GM23338 (cell line): ENCODE measurements around the gene CCNG1. TPM values are rescaled to one million over a fixed set of nuclear protein-coding genes. Genes with fewer than 3 reads are reported as not detected.

ENCODE experiments used
- CREB1 ChIP-seq: fragments of 250-450 bp; sonication (Bioruptor Pico); IDR thresholded peaks from 2 replicates; pipeline ENCODE4 v1.5.0; 2020; ENCODE audit warnings: low read depth, mild to moderate bottlenecking, moderate library complexity
- EZH2phosphoT487 ChIP-seq: fragments of 200-600 bp; sonication (generic); IDR thresholded peaks from one replicate; pipeline ENCODE4 v1.8.1; 2018; ENCODE audit warnings: antibody characterized with exemption; ENCODE audit not compliant: unreplicated experiment
- STAT1 ChIP-seq: IDR thresholded peaks from one replicate; pipeline ENCODE4 v1.6.1; 2016; ENCODE audit warnings: antibody characterized with exemption; ENCODE audit not compliant: unreplicated experiment
- polyA plus RNA-seq: library from polyadenylated mRNA; unstranded; fragments of >200 nt; fragmentation: Nextera tagmentation; extraction: Ambion mirVana; gene quantifications from 2 replicates; pipeline ENCODE4 v1.2.1, GENCODE V29; 2016
- small RNA-seq: library from RNA; depleted of rRNA; stranded (forward); fragments of <200 nt; gene quantifications from one replicate; pipeline ENCODE3, GENCODE V24; 2014; ENCODE audit warnings: low replicate concordance
- total RNA-seq: library from RNA; depleted of rRNA; stranded (reverse); fragments of >200 nt; shearing (Covaris generic); gene quantifications from 2 replicates; pipeline ENCODE4 v1.2.3, GENCODE V29; 2014; rRNA removed
- TF ChIP-seq, protein P1 (sequence below), 2 experiments: fragments of 200-600 bp in 1 of 2; sonication (generic) in 1 of 2; conservative IDR thresholded peaks; 2 replicates each; pipeline versions ENCODE4 v1.5.1 to v1.6.1; 2016 to 2017; ENCODE audit warnings: antibody characterized with exemption in 2 of 2, low read depth in 2 of 2, mild to moderate bottlenecking in 2 of 2, moderate library complexity in 1 of 2
- TF ChIP-seq, protein P2 (sequence below): IDR thresholded peaks from one replicate; pipeline ENCODE4 v1.6.1; 2018; ENCODE audit warnings: antibody characterized with exemption; ENCODE audit not compliant: unreplicated experiment
- TF ChIP-seq, protein P3 (sequence below): IDR thresholded peaks from 2 replicates; pipeline ENCODE4 v1.6.1; 2016; ENCODE audit warnings: antibody characterized with exemption

CCNG1 gene
- total and polyA plus RNA-seq, 2 experiments from 2014 or later: 431 to 496 TPM

DNA sequence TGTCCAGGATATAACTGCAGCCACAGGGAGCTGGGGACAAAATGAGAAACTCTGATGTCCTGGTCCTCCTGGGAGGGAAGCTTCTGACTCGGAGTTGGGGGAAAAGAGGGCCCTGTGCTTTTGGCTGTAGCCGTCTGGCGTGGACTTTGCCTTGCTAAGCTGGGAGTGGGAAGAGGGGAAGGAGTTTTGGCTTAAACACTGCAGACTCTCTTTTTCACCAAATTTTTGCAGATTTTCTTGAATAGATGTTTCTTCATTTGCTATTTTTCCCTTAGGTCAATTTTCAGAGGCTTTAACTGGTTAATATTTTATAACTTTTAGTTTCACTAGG lies 52.3 kb downstream of the CCNG1 start (continued):
- TF ChIP-seq, protein P1, sequence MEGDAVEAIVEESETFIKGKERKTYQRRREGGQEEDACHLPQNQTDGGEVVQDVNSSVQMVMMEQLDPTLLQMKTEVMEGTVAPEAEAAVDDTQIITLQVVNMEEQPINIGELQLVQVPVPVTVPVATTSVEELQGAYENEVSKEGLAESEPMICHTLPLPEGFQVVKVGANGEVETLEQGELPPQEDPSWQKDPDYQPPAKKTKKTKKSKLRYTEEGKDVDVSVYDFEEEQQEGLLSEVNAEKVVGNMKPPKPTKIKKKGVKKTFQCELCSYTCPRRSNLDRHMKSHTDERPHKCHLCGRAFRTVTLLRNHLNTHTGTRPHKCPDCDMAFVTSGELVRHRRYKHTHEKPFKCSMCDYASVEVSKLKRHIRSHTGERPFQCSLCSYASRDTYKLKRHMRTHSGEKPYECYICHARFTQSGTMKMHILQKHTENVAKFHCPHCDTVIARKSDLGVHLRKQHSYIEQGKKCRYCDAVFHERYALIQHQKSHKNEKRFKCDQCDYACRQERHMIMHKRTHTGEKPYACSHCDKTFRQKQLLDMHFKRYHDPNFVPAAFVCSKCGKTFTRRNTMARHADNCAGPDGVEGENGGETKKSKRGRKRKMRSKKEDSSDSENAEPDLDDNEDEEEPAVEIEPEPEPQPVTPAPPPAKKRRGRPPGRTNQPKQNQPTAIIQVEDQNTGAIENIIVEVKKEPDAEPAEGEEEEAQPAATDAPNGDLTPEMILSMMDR (conservative IDR thresholded peaks at IDR 0.05; ENCODE audit: low read depth in 2 of 2): no peak
- TF ChIP-seq, protein P2, sequence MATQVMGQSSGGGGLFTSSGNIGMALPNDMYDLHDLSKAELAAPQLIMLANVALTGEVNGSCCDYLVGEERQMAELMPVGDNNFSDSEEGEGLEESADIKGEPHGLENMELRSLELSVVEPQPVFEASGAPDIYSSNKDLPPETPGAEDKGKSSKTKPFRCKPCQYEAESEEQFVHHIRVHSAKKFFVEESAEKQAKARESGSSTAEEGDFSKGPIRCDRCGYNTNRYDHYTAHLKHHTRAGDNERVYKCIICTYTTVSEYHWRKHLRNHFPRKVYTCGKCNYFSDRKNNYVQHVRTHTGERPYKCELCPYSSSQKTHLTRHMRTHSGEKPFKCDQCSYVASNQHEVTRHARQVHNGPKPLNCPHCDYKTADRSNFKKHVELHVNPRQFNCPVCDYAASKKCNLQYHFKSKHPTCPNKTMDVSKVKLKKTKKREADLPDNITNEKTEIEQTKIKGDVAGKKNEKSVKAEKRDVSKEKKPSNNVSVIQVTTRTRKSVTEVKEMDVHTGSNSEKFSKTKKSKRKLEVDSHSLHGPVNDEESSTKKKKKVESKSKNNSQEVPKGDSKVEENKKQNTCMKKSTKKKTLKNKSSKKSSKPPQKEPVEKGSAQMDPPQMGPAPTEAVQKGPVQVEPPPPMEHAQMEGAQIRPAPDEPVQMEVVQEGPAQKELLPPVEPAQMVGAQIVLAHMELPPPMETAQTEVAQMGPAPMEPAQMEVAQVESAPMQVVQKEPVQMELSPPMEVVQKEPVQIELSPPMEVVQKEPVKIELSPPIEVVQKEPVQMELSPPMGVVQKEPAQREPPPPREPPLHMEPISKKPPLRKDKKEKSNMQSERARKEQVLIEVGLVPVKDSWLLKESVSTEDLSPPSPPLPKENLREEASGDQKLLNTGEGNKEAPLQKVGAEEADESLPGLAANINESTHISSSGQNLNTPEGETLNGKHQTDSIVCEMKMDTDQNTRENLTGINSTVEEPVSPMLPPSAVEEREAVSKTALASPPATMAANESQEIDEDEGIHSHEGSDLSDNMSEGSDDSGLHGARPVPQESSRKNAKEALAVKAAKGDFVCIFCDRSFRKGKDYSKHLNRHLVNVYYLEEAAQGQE: no peak
- TF ChIP-seq EZH2phosphoT487: no peak
- no peak for TF ChIP-seq STAT1
- no peak for TF ChIP-seq CREB1 (CRISPR knock-in tag)
- TF ChIP-seq, protein P3, sequence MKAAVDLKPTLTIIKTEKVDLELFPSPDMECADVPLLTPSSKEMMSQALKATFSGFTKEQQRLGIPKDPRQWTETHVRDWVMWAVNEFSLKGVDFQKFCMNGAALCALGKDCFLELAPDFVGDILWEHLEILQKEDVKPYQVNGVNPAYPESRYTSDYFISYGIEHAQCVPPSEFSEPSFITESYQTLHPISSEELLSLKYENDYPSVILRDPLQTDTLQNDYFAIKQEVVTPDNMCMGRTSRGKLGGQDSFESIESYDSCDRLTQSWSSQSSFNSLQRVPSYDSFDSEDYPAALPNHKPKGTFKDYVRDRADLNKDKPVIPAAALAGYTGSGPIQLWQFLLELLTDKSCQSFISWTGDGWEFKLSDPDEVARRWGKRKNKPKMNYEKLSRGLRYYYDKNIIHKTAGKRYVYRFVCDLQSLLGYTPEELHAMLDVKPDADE: no peak

Small RNAs within 50 kb of the gene (small RNA-seq; reads per million reads assigned to genes)
- not detected for gene AC008723.1

Other genes with a start within 250 kb of the CCNG1 start
- 14.6 and 23.2 TPM in 2 replicates for gene NUDCD2, start 22.5 kb downstream of the CCNG1 start, total RNA-seq
- gene NUDCD2, start 22.5 kb downstream of the CCNG1 start, polyA plus RNA-seq: 112 and 123 TPM in 2 replicates
- gene HMMR, start 23.0 kb downstream of the CCNG1 start, total RNA-seq: 54.8 and 77.9 TPM in 2 replicates
- gene HMMR, start 23.0 kb downstream of the CCNG1 start, polyA plus RNA-seq: 120 and 163 TPM in 2 replicates
- gene MAT2B, start 68.0 kb downstream of the CCNG1 start, total RNA-seq: 110 and 120 TPM in 2 replicates
- 75.7 and 81.4 TPM in 2 replicates for gene MAT2B, start 68.0 kb downstream of the CCNG1 start, polyA plus RNA-seq